Colonic mucosa (tissue), 4 donors: ENCODE results near the gene CNGA4. TPM values are rescaled to one million over a fixed set of nuclear protein-coding genes. Genes with fewer than 3 reads are reported as not detected.

Experiments used
- DNase-seq: peaks from one replicate; pipeline ENCODE4 v3.0.0-alpha.2; 2020
- H3K27ac ChIP-seq: fragments of 200-600 bp; one replicate; pipeline ENCODE4 v1.8.0; 2021
- H3K27me3 ChIP-seq: fragments of 200-600 bp; one replicate; pipeline ENCODE4 v1.8.0; 2021
- H3K36me3 ChIP-seq: fragments of 200-600 bp; one replicate; pipeline ENCODE4 v1.8.0; 2021
- H3K4me1 ChIP-seq: fragments of 200-600 bp; one replicate; pipeline ENCODE4 v1.8.0; 2021; ENCODE audit warnings: mild to moderate bottlenecking
- H3K4me3 ChIP-seq: fragments of 200-600 bp; one replicate; pipeline ENCODE4 v1.8.0; 2021
- H3K9ac ChIP-seq, 2 donors: one replicate each; pipeline ENCODE4 v1.7.0; 2013; ENCODE audit warnings: control low read depth in 2 of 2, low read depth in 2 of 2, low read length in 2 of 2
- H3K9me3 ChIP-seq: fragments of 200-600 bp; one replicate; pipeline ENCODE4 v1.8.0; 2021
- intact Hi-C: fragments of 100-400 bp; cut with DNase I; formaldehyde crosslinking; loops from one replicate; pipeline ENCODE4 v1.14.1; 2022
- total RNA-seq, 2 donors: library from RNA; stranded (reverse); fragmentation: NEBNext Ultra II Directional in 1 of 2; extraction: Animal tissue kit (Norgen Biotek cat#: 25700) in 1 of 2; gene quantifications; one replicate each; pipeline ENCODE4 v1.2.1, GENCODE V29; 2021
- TF ChIP-seq, protein P1 (sequence below): fragments of 200-600 bp; IDR thresholded peaks from one replicate; pipeline ENCODE4 v1.8.0; 2022; ENCODE audit warnings: antibody characterized with exemption, mild to moderate bottlenecking
- donor health status: healthy.
- donor health status: DM: no; HTN: no; CAD: no.
- donor health status: DM: no; HTN: no; CAD: no.

CNGA4 gene
- total RNA-seq, 2 donors from 2014 or later: 0.12 TPM; not detected in 1

DNA sequence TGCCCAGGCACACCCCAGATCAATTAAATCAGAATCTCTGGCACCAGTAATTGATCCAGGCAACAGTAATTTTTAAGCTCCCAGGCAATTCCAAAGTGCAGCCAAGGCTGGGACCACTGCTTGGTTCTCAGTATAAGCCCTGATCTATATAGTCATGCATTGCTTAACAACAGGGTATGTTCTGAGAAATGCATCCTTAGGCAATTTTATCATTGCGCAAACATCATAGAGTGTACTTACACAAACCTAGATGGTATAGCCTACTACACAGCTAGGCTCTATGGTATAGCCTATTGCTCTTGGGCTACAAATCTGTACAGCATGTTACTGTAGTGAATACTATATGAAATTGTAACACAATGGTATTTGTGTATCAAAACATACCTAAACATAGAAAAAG lies 34.2 kb upstream of the CNGA4 start:
- Histone ChIP-seq H3K27ac (no peak overlapping the region), H3K9me3 (no peaks in the 10 kb centered on the region), H3K4me1 (no peaks in the 10 kb centered on the region), H3K9ac (no peak overlapping the region), H3K27me3 (no peaks in the 10 kb centered on the region), H3K36me3 (no peaks in the 10 kb centered on the region), H3K4me3 (no peak overlapping the region)
- intact Hi-C loops: no loop called here
- TF ChIP-seq, protein P1, sequence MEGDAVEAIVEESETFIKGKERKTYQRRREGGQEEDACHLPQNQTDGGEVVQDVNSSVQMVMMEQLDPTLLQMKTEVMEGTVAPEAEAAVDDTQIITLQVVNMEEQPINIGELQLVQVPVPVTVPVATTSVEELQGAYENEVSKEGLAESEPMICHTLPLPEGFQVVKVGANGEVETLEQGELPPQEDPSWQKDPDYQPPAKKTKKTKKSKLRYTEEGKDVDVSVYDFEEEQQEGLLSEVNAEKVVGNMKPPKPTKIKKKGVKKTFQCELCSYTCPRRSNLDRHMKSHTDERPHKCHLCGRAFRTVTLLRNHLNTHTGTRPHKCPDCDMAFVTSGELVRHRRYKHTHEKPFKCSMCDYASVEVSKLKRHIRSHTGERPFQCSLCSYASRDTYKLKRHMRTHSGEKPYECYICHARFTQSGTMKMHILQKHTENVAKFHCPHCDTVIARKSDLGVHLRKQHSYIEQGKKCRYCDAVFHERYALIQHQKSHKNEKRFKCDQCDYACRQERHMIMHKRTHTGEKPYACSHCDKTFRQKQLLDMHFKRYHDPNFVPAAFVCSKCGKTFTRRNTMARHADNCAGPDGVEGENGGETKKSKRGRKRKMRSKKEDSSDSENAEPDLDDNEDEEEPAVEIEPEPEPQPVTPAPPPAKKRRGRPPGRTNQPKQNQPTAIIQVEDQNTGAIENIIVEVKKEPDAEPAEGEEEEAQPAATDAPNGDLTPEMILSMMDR: no peak
- DNase-seq: no peak

DNA sequence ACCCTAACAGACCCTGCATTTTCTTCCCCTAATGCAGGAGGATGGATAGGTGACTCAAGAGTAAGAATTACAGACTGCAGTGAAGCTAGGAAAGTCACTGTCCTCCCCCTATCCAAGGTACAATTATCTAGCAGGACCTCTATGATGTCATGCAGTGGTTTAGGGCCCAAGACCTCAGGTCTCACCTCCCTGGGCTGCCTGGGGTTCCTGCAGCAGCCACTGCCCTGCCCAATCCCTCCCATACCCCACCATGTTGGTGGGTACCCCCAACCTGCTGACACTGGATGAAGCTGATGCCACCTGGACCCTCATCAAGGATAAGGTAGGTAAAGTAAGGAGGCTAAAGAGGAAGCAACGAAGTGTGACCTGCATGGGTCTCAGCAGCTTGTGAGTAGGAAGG lies 33.5 kb upstream of the CNGA4 start, which contains the start of gene C11orf42:
Gene C11orf42, plus strand, starts transcription at position 192 of the 400 bp plus-strand sequence. Its CDS starts 59 bp downstream, at position 251.
- no peak for DNase-seq
- no peaks in the 10 kb centered on the region for H3K27me3 ChIP-seq
- H3K36me3 ChIP-seq: no peaks in the 10 kb centered on the region
- H3K9me3 ChIP-seq: no peaks in the 10 kb centered on the region
- H3K4me1 ChIP-seq: no peaks in the 10 kb centered on the region
- TF ChIP-seq, protein P1: no peak
- no peak within 1 kb of the TSS for H3K4me3 ChIP-seq
- H3K9ac ChIP-seq: no peak within 1 kb of the TSS
- no peak within 1 kb of the TSS for H3K27ac ChIP-seq
- intact Hi-C loops: no loop called here

DNA sequence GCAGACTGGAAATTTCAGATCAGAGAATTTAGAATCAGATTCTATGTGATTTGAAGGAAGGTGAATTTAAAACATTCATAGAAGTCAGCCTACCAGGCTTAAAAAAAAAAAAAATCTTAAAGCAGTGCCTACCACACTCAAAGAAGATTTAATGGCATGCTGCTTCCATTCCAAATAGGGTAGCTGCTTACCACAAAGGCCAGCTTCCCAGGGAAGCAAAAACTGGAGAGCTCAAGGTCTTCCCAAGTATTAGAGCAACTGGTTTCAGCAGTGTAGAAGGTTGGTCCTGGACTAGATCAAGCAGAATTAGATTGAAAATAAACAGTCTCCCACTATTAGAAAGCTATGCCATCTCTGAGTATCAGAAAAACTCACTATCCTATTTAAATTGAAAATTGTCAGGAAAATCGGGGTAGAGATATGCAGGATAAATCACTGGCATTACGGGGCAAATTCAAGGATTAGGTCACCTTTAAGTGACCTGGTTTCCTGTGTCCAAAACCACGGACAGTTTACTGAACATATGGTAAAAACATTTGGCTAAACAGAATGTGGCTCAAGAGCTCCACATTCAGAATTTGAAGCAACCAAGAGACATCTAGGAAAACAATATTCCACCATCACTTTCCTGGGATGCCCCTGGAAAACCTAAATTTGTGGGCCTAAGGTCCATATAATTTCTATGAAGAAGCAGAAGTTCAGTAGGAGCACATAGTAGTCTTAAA lies 32.3 kb upstream of the CNGA4 start:
- Histone ChIP-seq H3K9me3 (no peaks in the 10 kb centered on the region), H3K4me3 (no peak overlapping the region), H3K27ac (no peak overlapping the region), H3K36me3 (peaks cover 8% of the 10 kb centered on the region), H3K9ac (no peak overlapping the region), H3K27me3 (no peaks in the 10 kb centered on the region), H3K4me1 (no peaks in the 10 kb centered on the region)
- TF ChIP-seq, protein P1: no peak
- DNase-seq: no peak
- intact Hi-C loops: no loop called here

DNA sequence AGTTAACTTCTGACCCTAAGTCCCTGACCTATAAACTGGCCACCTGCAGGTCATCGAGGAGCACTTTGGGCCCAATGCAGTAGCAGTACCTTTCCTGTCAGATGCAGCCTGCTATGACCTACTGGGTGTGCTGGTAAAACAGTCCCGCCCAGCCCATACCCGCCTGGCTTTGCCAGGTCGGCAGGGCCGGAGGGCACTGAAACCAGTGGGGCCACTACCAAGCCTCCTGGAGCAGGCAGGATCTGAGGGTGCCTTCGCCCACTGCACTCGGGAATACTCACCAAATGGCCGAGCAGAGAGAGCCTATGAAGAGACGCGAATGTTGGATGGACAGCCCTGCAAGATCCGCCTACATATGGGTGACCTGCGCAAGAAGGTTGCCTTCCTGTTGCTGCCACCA lies 29.1 kb upstream of the CNGA4 start:
- Histone ChIP-seq H3K9ac (no peak overlapping the region), H3K4me3 (no peak overlapping the region), H3K36me3 (peaks cover 8% of the 10 kb centered on the region), H3K27ac (no peak overlapping the region), H3K27me3 (no peaks in the 10 kb centered on the region), H3K4me1 (no peaks in the 10 kb centered on the region), H3K9me3 (no peaks in the 10 kb centered on the region)
- intact Hi-C loops: no loop called here
- no peak for DNase-seq
- TF ChIP-seq, protein P1: no peak

DNA sequence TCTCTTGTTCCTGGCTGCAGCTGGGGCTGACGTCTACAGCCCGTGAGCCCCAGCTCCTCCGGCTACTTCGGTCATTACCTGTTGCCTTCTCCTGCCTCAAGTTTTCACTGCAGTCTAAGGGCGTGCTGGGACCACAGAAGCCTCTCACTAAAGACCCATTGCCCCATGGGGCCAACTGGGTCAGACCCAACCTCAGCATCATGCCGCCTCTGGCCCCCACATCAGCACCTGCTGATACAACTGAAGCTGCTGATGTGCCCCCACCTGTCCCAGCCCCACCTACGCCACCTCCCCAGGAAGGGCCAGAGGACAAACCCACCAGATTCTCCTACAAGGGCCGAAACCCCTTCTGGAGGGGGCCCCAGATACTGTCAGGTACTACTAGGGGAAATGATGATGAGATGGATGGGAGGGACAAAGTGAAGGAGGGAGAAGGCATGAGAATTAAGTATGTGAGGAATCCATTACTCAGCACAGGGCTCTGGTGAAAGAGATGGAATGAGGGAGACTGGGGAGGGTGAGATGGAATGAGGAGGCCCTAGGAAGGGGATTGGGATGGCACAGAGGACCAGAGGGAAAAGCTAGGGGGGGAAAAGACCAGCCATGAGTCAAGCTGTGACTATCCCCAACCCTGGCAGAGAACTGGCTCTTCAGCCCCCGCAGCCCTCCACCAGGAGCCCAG lies 28.5 kb upstream of the CNGA4 start:
- H3K4me3 ChIP-seq: no peak overlapping the region
- intact Hi-C loops: no loop called here
- H3K27me3 ChIP-seq: no peaks in the 10 kb centered on the region
- H3K36me3 ChIP-seq: peaks cover 11% of the 10 kb centered on the region
- H3K9me3 ChIP-seq: no peaks in the 10 kb centered on the region
- H3K27ac ChIP-seq: no peak overlapping the region
- TF ChIP-seq, protein P1: no peak
- no peaks in the 10 kb centered on the region for H3K4me1 ChIP-seq
- no peak for DNase-seq
- H3K9ac ChIP-seq: no peak overlapping the region
